MCF 10A (cell line): Measurements from ENCODE around the gene ETV5. TPM values are rescaled to one million over a fixed set of nuclear protein-coding genes. Genes with fewer than 3 reads are reported as not detected.
A peak's percentile ranks its signal among the peaks of the same experiment; 100 is the strongest.

Experiments
- Bru-seq: library from RNA; stranded (reverse); fragments of 400-500 nt; gene quantifications from one replicate; lab custom pipeline; 2021; lab: Mats Ljungman, UMichigan
- BruChase-seq, 2 experiments: library from RNA; stranded (reverse); fragments of 400-500 nt; gene quantifications; one replicate each; lab custom pipeline; 2021; lab: Mats Ljungman, UMichigan
- BruUV-seq: library from RNA; stranded (reverse); fragments of 400-500 nt; replicated peaks from 2 replicates; lab custom pipeline; 2021; lab: Mats Ljungman, UMichigan
- CTCF ChIA-PET: fragments of 300-600 bp; sonication (Branson Sonifier 250); formaldehyde crosslinking; extraction: SDS; loops from one replicate; lab custom pipeline; 2021; ENCODE audit warnings: antibody characterized with exemption, inconsistent platforms; lab: Yijun Ruan, JAX
- POLR2A ChIA-PET: fragments of 300-600, 350-650 bp; sonication (Branson Sonifier 250); formaldehyde crosslinking; extraction: SDS; loops from one replicate; lab custom pipeline; 2020; ENCODE audit warnings: antibody characterized with exemption, inconsistent platforms; lab: Yijun Ruan, JAX
- DNase-seq: peaks from one replicate; pipeline ENCODE4 v3.0.0-alpha.2; 2018; ENCODE audit not compliant: unreplicated experiment
- H3K27ac Mint-ChIP-seq: one replicate; pipeline ENCODE4 v1.8.0; 2022; ENCODE audit warnings: mild to moderate bottlenecking, low read depth, mixed read lengths; ENCODE audit not compliant: unreplicated experiment
- H3K27me3 Mint-ChIP-seq: one replicate; pipeline ENCODE4 v1.8.0; 2022; ENCODE audit warnings: mixed read lengths; ENCODE audit not compliant: insufficient read depth, unreplicated experiment
- H3K36me3 Mint-ChIP-seq: one replicate; pipeline ENCODE4 v1.8.0; 2022; ENCODE audit warnings: mild to moderate bottlenecking, moderate library complexity, mixed read lengths; ENCODE audit not compliant: insufficient read depth, unreplicated experiment
- H3K4me1 Mint-ChIP-seq: one replicate; pipeline ENCODE4 v1.8.0; 2022; ENCODE audit warnings: mixed read lengths; ENCODE audit not compliant: insufficient read depth, unreplicated experiment
- H3K4me3 Mint-ChIP-seq: one replicate; pipeline ENCODE4 v1.8.0; 2022; ENCODE audit warnings: mild to moderate bottlenecking, moderate library complexity, mixed read lengths; ENCODE audit not compliant: unreplicated experiment
- H3K9me3 Mint-ChIP-seq: one replicate; pipeline ENCODE4 v1.8.0; 2022; ENCODE audit warnings: mixed read lengths; ENCODE audit not compliant: unreplicated experiment
- CTCF ChIP-seq: fragments of 200-600 bp; IDR thresholded peaks from one replicate; pipeline ENCODE4 v1.8.0; 2022; ENCODE audit warnings: antibody characterized with exemption, mild to moderate bottlenecking; ENCODE audit not compliant: unreplicated experiment
- intact Hi-C: fragments of 100-400 bp; cut with micrococcal nuclease; formaldehyde crosslinking; loops from 2 replicates; pipeline ENCODE4 v1.14.1; 2022
- long read RNA-seq: library from polyadenylated mRNA; stranded (forward); transcript quantifications from one replicate; pipeline ENCODE4 v2.0.0, GENCODE V29; 2022
- total RNA-seq: library from RNA; stranded (reverse); gene quantifications from 2 replicates; pipeline ENCODE4 v1.2.3, GENCODE V29; 2022

The ETV5 gene
- total RNA-seq, result 93.0 and 101 TPM in 2 replicates
- Bru-seq, nascent RNA, result percentile 93 among the genes with signal in this experiment
- percentile 89 among the genes with signal in this experiment for BruChase-seq, experiment 1, labeled RNA remaining after a 6-hour chase
- percentile 84 among the genes with signal in this experiment for BruChase-seq, experiment 2, labeled RNA remaining after a 2-hour chase
- long read RNA-seq, full-length matches to known transcripts, result 22 of 48 reads
- long read RNA-seq, partial matches to known transcripts, result 7 of 48 reads
- long read RNA-seq, other reads (novel, unspliced or antisense), result 19 of 48 reads

GRCh38 chr3:186108941-186109865 is at the start of gene ETV5:
Gene ETV5 (minus strand): TSS chr3:186109089. CDS start chr3:186105868, 3,221 bp downstream.
- Mint-ChIP-seq H3K9me3 (no peaks in the 10 kb centered on the region), H3K4me1 (peaks cover 25% of the 10 kb centered on the region), H3K4me3 (peak within 1 kb of the TSS; percentile 95), H3K27me3 (no peaks in the 10 kb centered on the region), H3K36me3 (peaks cover 11% of the 10 kb centered on the region), H3K27ac (peak within 1 kb of the TSS; percentile 90)
- CTCF ChIA-PET, result interaction anchor here (0.9 to 1.0 kb wide), 2 partner anchors 126 to 431 kb away, joined by 3 to 5 read pairs; no protein-coding TSS in a partner anchor
- DNase-seq, result peak; percentile 99
- TF ChIP-seq CTCF, result no peak
- intact Hi-C loops, result loop anchor here (2.0 to 10.0 kb wide), 2 partner anchors 124 to 436 kb away; partner anchors contain the start of gene CRYGS
- BruUV-seq, result TSS peak; percentile 96
- POLR2A ChIA-PET, result interaction anchor here (0.6 to 3.7 kb wide), 14 partner anchors 10 to 508 kb away, joined by 3 to 25 read pairs (median 3); partner anchors contain the start of genes DNAJB11 and TRA2B

DNA sequence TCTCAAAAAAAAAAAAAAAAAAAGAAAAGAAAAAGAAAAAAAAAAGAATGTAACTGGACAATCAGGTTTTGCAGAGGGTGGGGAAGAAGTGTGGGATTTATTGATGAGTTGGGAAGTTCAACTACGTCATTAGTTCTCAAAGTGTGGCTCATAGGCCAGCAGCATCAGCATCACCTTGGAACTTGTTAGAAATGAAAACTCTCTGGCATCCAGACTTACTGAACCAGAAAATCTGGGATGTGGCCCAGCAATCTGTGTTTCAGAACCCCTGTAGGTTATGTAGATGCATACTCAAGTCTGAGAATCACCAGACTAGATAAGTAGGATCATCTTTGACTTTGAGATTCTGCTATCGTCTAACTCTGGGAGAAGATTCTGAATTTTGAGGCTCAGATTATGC is 45.8 kb upstream of the ETV5 start:
- DNase-seq, result no peak
- no peaks in the 10 kb centered on the region for H3K4me1 Mint-ChIP-seq
- H3K36me3 Mint-ChIP-seq, result no peaks in the 10 kb centered on the region
- no peaks in the 10 kb centered on the region for H3K9me3 Mint-ChIP-seq
- intact Hi-C loops, result no loop called here
- H3K27me3 Mint-ChIP-seq, result peaks cover 22% of the 10 kb centered on the region
- CTCF ChIA-PET, result interaction anchor here (0.6 kb wide), 1 partner anchor 12 kb away, joined by 3 read pairs; no protein-coding TSS in a partner anchor
- H3K4me3 Mint-ChIP-seq, result no peak overlapping the region
- TF ChIP-seq CTCF, result no peak
- BruUV-seq, result no TSS peak
- H3K27ac Mint-ChIP-seq, result no peak overlapping the region
- POLR2A ChIA-PET, result no interaction called here

- no peak for DNase-seq
- Mint-ChIP-seq H3K27me3 (peaks cover 28% of the 10 kb centered on the region), H3K27ac (no peak overlapping the region), H3K4me1 (no peaks in the 10 kb centered on the region), H3K36me3 (no peaks in the 10 kb centered on the region), H3K4me3 (no peak overlapping the region), H3K9me3 (no peaks in the 10 kb centered on the region)
- POLR2A ChIA-PET, result interaction anchor here (0.6 kb wide), 1 partner anchor 16 kb away, joined by 3 read pairs; no protein-coding TSS in a partner anchor
- intact Hi-C loops, result no loop called here
- CTCF ChIA-PET, result interaction anchor here (0.6 kb wide), 1 partner anchor 123 kb away, joined by 3 read pairs; no protein-coding TSS in a partner anchor
- BruUV-seq, result no TSS peak
- TF ChIP-seq CTCF, result no peak
Measured at GRCh38 chr3:186152889-186153292, 44.0 kb upstream of the ETV5 start.
